GM12872 (cell line): ENCODE measurements around the gene PTPN5.

Experiments used
- TF ChIP-seq, protein P1 (sequence below): IDR thresholded peaks from 3 replicates; pipeline ENCODE4 v1.5.1; 2011; ENCODE audit warnings: low read depth, mild to moderate bottlenecking, low read length, moderate library complexity; ENCODE audit not compliant: insufficient read depth

PTPN5 gene

DNA sequence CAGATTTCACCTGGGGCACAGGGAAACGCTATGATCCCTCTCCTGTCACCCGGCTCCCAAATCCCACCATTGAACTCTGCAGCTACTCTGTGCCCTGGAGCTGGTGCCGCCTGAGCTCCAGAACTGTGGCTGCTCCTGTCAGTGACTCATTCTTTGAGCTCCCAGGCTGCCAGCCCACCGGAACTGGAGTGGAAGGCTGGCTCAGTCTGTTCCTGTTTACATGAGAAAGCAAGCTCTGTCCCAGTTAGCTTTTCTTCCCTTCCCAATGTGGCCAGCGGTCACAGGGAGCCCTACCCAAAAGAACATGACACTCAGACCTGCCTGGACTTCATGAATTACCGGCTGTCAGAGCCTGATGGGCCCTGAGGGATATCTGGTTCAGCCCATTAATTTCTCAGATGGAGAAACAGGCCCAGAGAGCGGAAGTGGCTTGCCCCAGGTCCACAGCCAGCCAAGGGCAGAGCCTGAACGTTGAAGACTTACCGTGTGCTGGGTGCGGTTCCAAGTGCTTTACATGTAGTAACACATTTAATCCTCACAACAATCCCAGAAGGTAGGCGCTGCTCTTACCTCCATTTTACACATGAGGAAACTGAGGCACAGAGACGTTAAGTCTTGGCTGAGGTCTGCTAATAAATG is 41.8 kb downstream of the PTPN5 start:
- TF ChIP-seq, protein P1, sequence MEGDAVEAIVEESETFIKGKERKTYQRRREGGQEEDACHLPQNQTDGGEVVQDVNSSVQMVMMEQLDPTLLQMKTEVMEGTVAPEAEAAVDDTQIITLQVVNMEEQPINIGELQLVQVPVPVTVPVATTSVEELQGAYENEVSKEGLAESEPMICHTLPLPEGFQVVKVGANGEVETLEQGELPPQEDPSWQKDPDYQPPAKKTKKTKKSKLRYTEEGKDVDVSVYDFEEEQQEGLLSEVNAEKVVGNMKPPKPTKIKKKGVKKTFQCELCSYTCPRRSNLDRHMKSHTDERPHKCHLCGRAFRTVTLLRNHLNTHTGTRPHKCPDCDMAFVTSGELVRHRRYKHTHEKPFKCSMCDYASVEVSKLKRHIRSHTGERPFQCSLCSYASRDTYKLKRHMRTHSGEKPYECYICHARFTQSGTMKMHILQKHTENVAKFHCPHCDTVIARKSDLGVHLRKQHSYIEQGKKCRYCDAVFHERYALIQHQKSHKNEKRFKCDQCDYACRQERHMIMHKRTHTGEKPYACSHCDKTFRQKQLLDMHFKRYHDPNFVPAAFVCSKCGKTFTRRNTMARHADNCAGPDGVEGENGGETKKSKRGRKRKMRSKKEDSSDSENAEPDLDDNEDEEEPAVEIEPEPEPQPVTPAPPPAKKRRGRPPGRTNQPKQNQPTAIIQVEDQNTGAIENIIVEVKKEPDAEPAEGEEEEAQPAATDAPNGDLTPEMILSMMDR = no peak

DNA sequence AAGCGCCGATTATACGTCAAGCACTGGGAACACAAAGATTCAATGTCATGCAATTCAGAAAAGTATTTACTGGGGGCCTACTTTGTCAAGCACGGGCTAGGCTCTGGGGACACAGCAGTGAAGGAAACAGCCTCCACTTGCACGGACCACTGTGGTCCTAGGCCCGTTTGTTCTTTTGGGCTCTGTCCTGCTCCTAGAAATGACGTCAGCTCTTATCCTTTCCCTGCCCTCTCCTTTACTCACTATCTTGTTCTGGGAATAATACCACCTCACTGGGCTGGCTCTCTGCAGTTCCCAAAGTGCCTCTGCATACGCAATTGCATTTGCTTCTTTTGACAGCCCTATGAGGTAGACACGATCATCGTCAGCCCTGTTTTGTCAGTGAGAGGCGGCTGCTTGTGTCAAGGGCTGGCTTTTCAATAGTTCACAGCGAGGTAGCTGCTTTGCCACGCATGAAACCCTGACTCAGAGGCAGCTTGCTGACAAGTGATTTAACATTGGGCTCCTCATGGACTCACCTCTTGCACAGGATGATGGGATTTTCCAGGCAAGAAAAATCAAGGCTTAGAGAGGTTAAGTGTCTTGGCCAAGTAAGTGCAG is 42.7 kb downstream of the PTPN5 start:
- TF ChIP-seq, protein P1 = no peak

DNA sequence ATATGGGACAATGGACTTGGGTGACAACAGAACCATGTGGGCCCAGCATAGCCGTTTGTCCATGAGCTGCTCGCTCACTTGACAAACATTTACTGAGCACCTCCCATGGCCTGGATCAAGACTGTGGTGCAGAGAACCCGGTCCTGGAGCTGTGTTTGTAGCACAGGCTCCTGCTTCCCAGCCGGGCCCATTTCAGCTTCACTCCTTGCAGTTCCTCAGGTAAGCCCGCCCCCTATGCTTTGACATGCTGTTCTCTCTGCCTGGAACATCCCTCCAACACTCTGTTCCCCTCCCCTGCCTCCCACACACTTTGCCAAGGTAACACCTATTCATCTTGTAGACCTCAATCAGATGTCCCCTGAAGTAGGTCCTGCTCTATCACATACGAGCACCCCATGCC is 46.3 kb downstream of the PTPN5 start:
- TF ChIP-seq, protein P1 = no peak

DNA sequence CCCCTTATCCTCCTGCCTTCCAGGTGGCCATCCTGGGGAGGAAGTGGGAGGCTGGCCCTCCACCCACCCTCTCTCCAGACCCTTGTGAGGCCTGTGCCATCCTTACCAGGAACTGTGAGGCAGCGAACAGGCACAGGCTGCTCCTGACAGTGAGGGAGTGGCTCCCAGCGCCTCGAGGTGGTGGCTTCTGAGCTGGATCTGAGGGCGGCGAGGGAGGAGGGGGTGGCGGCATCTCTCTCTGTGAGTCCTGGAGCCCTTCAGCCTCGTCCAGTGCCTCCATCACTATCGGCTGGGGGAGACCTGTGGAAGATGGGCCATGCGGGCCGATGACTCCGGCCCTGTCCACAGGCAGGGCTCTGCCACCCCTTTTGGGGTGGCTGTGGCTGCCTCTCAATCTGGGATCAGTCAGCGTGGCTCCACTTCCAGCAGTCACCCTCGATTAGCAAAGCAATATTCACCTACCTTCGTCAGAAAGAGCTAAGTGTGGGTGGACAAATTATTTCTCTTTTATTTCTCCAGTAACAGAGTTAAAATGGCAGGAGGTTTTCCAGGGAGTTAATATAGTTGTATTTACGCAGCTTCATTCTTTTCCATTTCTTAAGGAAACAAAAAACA is 47.6 kb downstream of the PTPN5 start:
- TF ChIP-seq, protein P1 = no peak

DNA sequence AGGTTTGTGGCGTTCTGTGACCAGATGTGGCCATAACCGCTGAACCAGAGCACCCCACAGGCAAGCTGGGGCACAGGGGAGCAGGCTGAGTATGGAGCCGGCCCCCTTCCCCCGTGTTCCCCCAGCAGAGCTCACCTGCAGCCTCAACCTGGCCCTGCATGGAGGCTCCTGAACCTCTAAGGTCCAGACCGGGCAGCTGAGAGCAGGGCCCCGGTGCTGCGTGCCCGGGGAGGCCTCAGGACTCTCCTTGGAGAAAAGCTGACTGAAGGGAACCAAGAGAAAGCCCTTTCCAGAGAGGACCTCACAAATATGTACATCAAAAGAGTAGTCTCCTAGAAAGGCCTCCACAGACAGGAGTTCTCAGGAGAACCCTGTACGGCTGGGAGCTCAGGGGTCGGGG is 48.2 kb downstream of the PTPN5 start:
- TF ChIP-seq, protein P1 = no peak

DNA sequence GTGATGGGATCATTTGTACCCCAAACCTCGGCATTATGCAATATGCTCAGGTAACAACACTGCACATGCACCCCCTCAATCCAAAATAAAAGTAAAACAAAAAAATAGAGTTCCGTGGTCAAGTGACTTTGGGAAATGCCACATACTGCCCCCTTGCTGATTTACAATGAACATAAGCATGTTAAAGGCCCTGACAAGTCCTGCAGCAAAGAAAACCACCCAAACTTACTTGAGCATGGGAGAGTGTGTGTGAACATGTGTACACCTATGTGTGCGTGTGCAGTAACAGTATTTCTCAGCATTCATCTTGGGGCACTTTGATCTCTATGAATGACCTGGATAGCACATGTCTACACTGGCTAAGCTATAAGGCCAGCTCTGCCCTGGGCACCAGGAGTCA is 49.8 kb downstream of the PTPN5 start:
- TF ChIP-seq, protein P1 = no peak

DNA sequence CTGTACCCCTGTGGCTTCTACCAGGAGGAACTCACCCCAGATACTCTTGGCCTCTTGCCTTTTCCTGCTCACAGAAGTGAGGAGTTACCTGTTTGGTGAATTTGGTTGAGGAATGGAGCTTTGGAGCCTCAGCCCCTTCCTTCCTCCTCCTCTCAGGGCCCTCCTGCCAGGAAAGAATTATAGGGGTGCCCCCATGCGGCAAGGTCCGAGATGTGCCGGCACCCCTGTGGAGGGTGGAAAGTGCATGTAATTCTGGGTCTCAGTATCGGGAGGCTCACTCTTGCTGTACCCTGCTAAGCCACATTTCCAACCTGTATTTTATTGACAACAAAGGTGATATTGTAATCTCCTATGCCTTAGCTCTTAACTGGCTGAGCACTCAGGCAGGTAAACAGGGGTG is 51.9 kb downstream of the PTPN5 start:
- TF ChIP-seq, protein P1 = no peak
